ENCODE measurements around the gene UIMC1.

UIMC1 gene

GRCh38 chr5:176878906-176879662 lies 127.5 kb downstream of the UIMC1 start:
- Histone ChIP-seq H3K36me3 (ENCODE audit: control insufficient read depth, low read length) (no peaks in the 10 kb centered on the region), H3K4me3 (ENCODE audit: low read length) (no peak overlapping the region), H3K79me2 (ENCODE audit: control insufficient read depth, low read length) (no peaks in the 10 kb centered on the region), H3K4me1 (ENCODE audit: control insufficient read depth, low read length) (no peaks in the 10 kb centered on the region), H3K27me3 (ENCODE audit: control insufficient read depth, low read length) (peaks cover 7% of the 10 kb centered on the region; the same call in 1 of the 2 replicates), H3K9me3 (ENCODE audit: control insufficient read depth, insufficient read depth, low read length) (no peaks in the 10 kb centered on the region), H3K4me2 (ENCODE audit: low read length) (no peak overlapping the region), H4K20me1 (ENCODE audit: control insufficient read depth, insufficient read depth, low read depth, low read length) (no peaks in the 10 kb centered on the region), H3K27ac (ENCODE audit: low read depth, low read length) (no peak overlapping the region), H3K9me2 (replicated peaks; ENCODE audit: control insufficient read depth, low read length) (no peaks in the 10 kb centered on the region), H3F3A (ENCODE audit: control insufficient read depth, insufficient read depth) (no peaks in the 10 kb centered on the region)
- TF ChIP-seq CTCF (IDR thresholded peaks at IDR 0.05; ENCODE audit: low read depth, low read length, poor library complexity, severe bottlenecking): no peak
- no peak for TF ChIP-seq EZH2phosphoT487 (IDR thresholded peaks at IDR 0.05; ENCODE audit: borderline replicate concordance, low read length)

GRCh38 chr5:176878463-176878862 lies 128.1 kb downstream of the UIMC1 start:
- TF ChIP-seq CTCF (IDR thresholded peaks at IDR 0.05; ENCODE audit: low read depth, low read length, poor library complexity, severe bottlenecking) (no peak), EZH2phosphoT487 (IDR thresholded peaks at IDR 0.05; ENCODE audit: borderline replicate concordance, low read length) (no peak)
- H4K20me1 ChIP-seq (ENCODE audit: control insufficient read depth, insufficient read depth, low read depth, low read length): no peaks in the 10 kb centered on the region
- H3K4me3 ChIP-seq (ENCODE audit: low read length): no peak overlapping the region

GRCh38 chr5:176877793-176878331 lies 128.7 kb downstream of the UIMC1 start:
- no peaks in the 10 kb centered on the region for H3K36me3 ChIP-seq (ENCODE audit: control insufficient read depth, low read length)
- no peak overlapping the region for H3K4me3 ChIP-seq (ENCODE audit: low read length)
- H3K79me2 ChIP-seq (ENCODE audit: control insufficient read depth, low read length): no peaks in the 10 kb centered on the region
- H3K27me3 ChIP-seq (ENCODE audit: control insufficient read depth, low read length): peaks cover 7% of the 10 kb centered on the region; the same call in 1 of the 2 replicates
- no peak overlapping the region for H3K4me2 ChIP-seq (ENCODE audit: low read length)
- H3K9me3 ChIP-seq (ENCODE audit: control insufficient read depth, insufficient read depth, low read length): no peaks in the 10 kb centered on the region
- H4K20me1 ChIP-seq (ENCODE audit: control insufficient read depth, insufficient read depth, low read depth, low read length): no peaks in the 10 kb centered on the region
- no peaks in the 10 kb centered on the region for H3K4me1 ChIP-seq (ENCODE audit: control insufficient read depth, low read length)
- no peak overlapping the region for H3K27ac ChIP-seq (ENCODE audit: low read depth, low read length)
- H3F3A ChIP-seq (ENCODE audit: control insufficient read depth, insufficient read depth): no peaks in the 10 kb centered on the region
- TF ChIP-seq EZH2phosphoT487 (IDR thresholded peaks at IDR 0.05; ENCODE audit: borderline replicate concordance, low read length): no peak
- no peak for TF ChIP-seq CTCF (IDR thresholded peaks at IDR 0.05; ENCODE audit: low read depth, low read length, poor library complexity, severe bottlenecking)
- H3K9me2 ChIP-seq (replicated peaks; ENCODE audit: control insufficient read depth, low read length): no peaks in the 10 kb centered on the region

More at GRCh38 chr5:176878463-176878862, 128.1 kb downstream of the UIMC1 start:
- no peaks in the 10 kb centered on the region for H3F3A ChIP-seq (ENCODE audit: control insufficient read depth, insufficient read depth)
- no peaks in the 10 kb centered on the region for H3K79me2 ChIP-seq (ENCODE audit: control insufficient read depth, low read length)
- no peak overlapping the region for H3K27ac ChIP-seq (ENCODE audit: low read depth, low read length)
- H3K9me2 ChIP-seq (replicated peaks; ENCODE audit: control insufficient read depth, low read length): no peaks in the 10 kb centered on the region
- H3K36me3 ChIP-seq (ENCODE audit: control insufficient read depth, low read length): no peaks in the 10 kb centered on the region
- H3K4me2 ChIP-seq (ENCODE audit: low read length): no peak overlapping the region
- H3K27me3 ChIP-seq (ENCODE audit: control insufficient read depth, low read length): peaks cover 7% of the 10 kb centered on the region; the same call in 1 of the 2 replicates
- no peaks in the 10 kb centered on the region for H3K4me1 ChIP-seq (ENCODE audit: control insufficient read depth, low read length)
- no peaks in the 10 kb centered on the region for H3K9me3 ChIP-seq (ENCODE audit: control insufficient read depth, insufficient read depth, low read length)
